Trophoblast cell (in vitro differentiated cells and primary cell): ENCODE data around the gene DTNB.

Source experiments
- DNase-seq, 2 donors: peaks; one replicate each; pipeline ENCODE4 v3.0.0-alpha.2; 2016
- H2AFZ ChIP-seq: 2 replicates; pipeline ENCODE4 v1.6.1; 2013; ENCODE audit warnings: low read length, moderate library complexity, mild to moderate bottlenecking; ENCODE audit not compliant: insufficient read depth, poor library complexity
- H2AK5ac ChIP-seq: 2 replicates; pipeline ENCODE4 v1.6.1; 2013; ENCODE audit warnings: mild to moderate bottlenecking, low read length
- H2BK120ac ChIP-seq: 2 replicates; pipeline ENCODE4 v1.6.1; 2013; ENCODE audit warnings: low read length, mild to moderate bottlenecking, moderate library complexity; ENCODE audit not compliant: insufficient read depth, poor library complexity
- H2BK12ac ChIP-seq: 2 replicates; pipeline ENCODE4 v1.6.1; 2013; ENCODE audit warnings: mild to moderate bottlenecking, low read length, moderate library complexity
- H2BK5ac ChIP-seq: 2 replicates; pipeline ENCODE4 v1.6.1; 2013; ENCODE audit warnings: low read length, low read depth, moderate library complexity, mild to moderate bottlenecking; ENCODE audit not compliant: poor library complexity
- H3K14ac ChIP-seq: 2 replicates; pipeline ENCODE4 v1.6.1; 2013; ENCODE audit warnings: mild to moderate bottlenecking, low read length
- H3K18ac ChIP-seq: 2 replicates; pipeline ENCODE4 v1.6.1; 2013; ENCODE audit warnings: mild to moderate bottlenecking, low read length
- H3K23ac ChIP-seq: 2 replicates; pipeline ENCODE4 v1.6.1; 2013; ENCODE audit warnings: low read length
- H3K27ac ChIP-seq: 2 replicates; pipeline ENCODE4 v1.5.1; 2013; ENCODE audit warnings: low read depth, mild to moderate bottlenecking, inconsistent platforms, low read length, moderate library complexity
- H3K27me3 ChIP-seq: 2 replicates; pipeline ENCODE4 v1.6.1; 2013; ENCODE audit warnings: inconsistent platforms, mild to moderate bottlenecking, low read length, moderate library complexity; ENCODE audit not compliant: insufficient read depth
- H3K36me3 ChIP-seq, 2 experiments: 1 replicate in 1 of 2; 2 replicates in 1 of 2; pipeline ENCODE4 v1.6.1; 2013; ENCODE audit warnings: low read length in 2 of 2, mild to moderate bottlenecking in 2 of 2, moderate library complexity in 1 of 2; ENCODE audit not compliant: insufficient read depth in 2 of 2, control insufficient read depth in 1 of 2
- H3K4ac ChIP-seq: 2 replicates; pipeline ENCODE4 v1.6.1; 2013; ENCODE audit warnings: low read depth, mild to moderate bottlenecking, low read length, moderate library complexity
- H3K4me1 ChIP-seq, 2 experiments: 1 replicate in 1 of 2; 2 replicates in 1 of 2; pipeline ENCODE4 v1.6.1; 2013; ENCODE audit warnings: low read length in 2 of 2, mild to moderate bottlenecking in 2 of 2, moderate library complexity in 1 of 2; ENCODE audit not compliant: insufficient read depth in 2 of 2, control insufficient read depth in 1 of 2
- H3K4me2 ChIP-seq: 2 replicates; pipeline ENCODE4 v1.6.1; 2013; ENCODE audit warnings: inconsistent platforms, mild to moderate bottlenecking, low read length, moderate library complexity
- H3K4me3 ChIP-seq: 2 replicates; pipeline ENCODE4 v1.5.1; 2013; ENCODE audit warnings: mild to moderate bottlenecking, low read depth, low read length, inconsistent platforms
- H3K79me1 ChIP-seq: one replicate; pipeline ENCODE4 v1.6.1; 2013; ENCODE audit warnings: low read length
- H3K79me2 ChIP-seq: 2 replicates; pipeline ENCODE4 v1.6.1; 2013; ENCODE audit warnings: low read length, mild to moderate bottlenecking; ENCODE audit not compliant: control insufficient read depth, insufficient read depth, poor library complexity
- H3K9ac ChIP-seq: 2 replicates; pipeline ENCODE4 v1.6.1; 2013; ENCODE audit warnings: mild to moderate bottlenecking, low read length
- H3K9me3 ChIP-seq: 2 replicates; pipeline ENCODE4 v1.6.1; 2013; ENCODE audit warnings: low read depth, mild to moderate bottlenecking, control low read depth, inconsistent platforms, low read length; ENCODE audit not compliant: insufficient read depth
- H4K12ac ChIP-seq: 2 replicates; pipeline ENCODE4 v1.6.1; 2013; ENCODE audit warnings: low read depth, mild to moderate bottlenecking, low read length, moderate library complexity
- H4K8ac ChIP-seq: 2 replicates; pipeline ENCODE4 v1.6.1; 2013; ENCODE audit warnings: low read depth, mild to moderate bottlenecking, low read length, moderate library complexity
- H4K91ac ChIP-seq: one replicate; pipeline ENCODE4 v1.6.1; 2013; ENCODE audit warnings: low read depth, mild to moderate bottlenecking, low read length, moderate library complexity
- WGBS: extraction: QIAGEN DNeasy Blood & Tissue Kit; methylation state at CpG from one replicate; pipeline ENCODE4 v1.1.7; 2013; ENCODE audit warnings: missing lambda C conversion rate; ENCODE audit not compliant: insufficient read length, insufficient coverage; ENCODE audit errors: extremely low coverage; 5-methylcytosine and 5-hydroxymethylcytosine counted together

Gene DTNB

GRCh38 chr2:25618676-25619075 lies 54.7 kb downstream of the DTNB start:
- WGBS = no CpG with 5 or more reads among the region's 2 CpGs
- Histone ChIP-seq H3K79me2 (no peaks in the 10 kb centered on the region), H3K14ac (no peak overlapping the region), H4K91ac (no peak overlapping the region), H3K18ac (no peak overlapping the region), H4K12ac (no peak overlapping the region), H3K9me3 (no peaks in the 10 kb centered on the region), H2AK5ac (no peak overlapping the region), H3K4ac (no peak overlapping the region), H2AFZ (no peak overlapping the region), H3K4me3 (no peak overlapping the region), H3K23ac (no peak overlapping the region), H3K79me1 (no peaks in the 10 kb centered on the region), H3K36me3 (no peaks in the 10 kb centered on the region), H3K27me3 (no peaks in the 10 kb centered on the region), H2BK12ac (no peak overlapping the region), H3K4me1 (no peaks in the 10 kb centered on the region), H3K9ac (no peak overlapping the region), H2BK120ac (no peak overlapping the region), H3K27ac (no peak overlapping the region), H3K4me2 (no peak overlapping the region), H4K8ac (no peak overlapping the region), H2BK5ac (no peak overlapping the region)
- DNase-seq = peak; percentile 16 to 54

- no peak overlapping the region for H2BK120ac ChIP-seq
- H3K23ac ChIP-seq = no peak overlapping the region
- no peaks in the 10 kb centered on the region for H3K79me1 ChIP-seq
- no peak overlapping the region for H3K4me3 ChIP-seq
- no peak overlapping the region for H2AFZ ChIP-seq
- no peaks in the 10 kb centered on the region for H3K4me1 ChIP-seq
- no CpG with 5 or more reads among the region's 7 CpGs for WGBS
- H3K9me3 ChIP-seq = no peaks in the 10 kb centered on the region
- no peak overlapping the region for H2BK5ac ChIP-seq
- H3K4me2 ChIP-seq = no peak overlapping the region
- H3K36me3 ChIP-seq = no peaks in the 10 kb centered on the region
- no peak overlapping the region for H4K12ac ChIP-seq
- no peak overlapping the region for H2AK5ac ChIP-seq
- no peak overlapping the region for H3K18ac ChIP-seq
- H4K8ac ChIP-seq = no peak overlapping the region
- no peak overlapping the region for H3K4ac ChIP-seq
- no peaks in the 10 kb centered on the region for H3K27me3 ChIP-seq
- no peaks in the 10 kb centered on the region for H3K79me2 ChIP-seq
- H2BK12ac ChIP-seq = no peak overlapping the region
- no peak overlapping the region for H3K14ac ChIP-seq
- DNase-seq = no peak
- no peak overlapping the region for H3K9ac ChIP-seq
- H3K27ac ChIP-seq = no peak overlapping the region
- H4K91ac ChIP-seq = no peak overlapping the region
Observed at GRCh38 chr2:25617948-25618646, 55.3 kb downstream of the DTNB start.

- Histone ChIP-seq H3K4me1 (no peaks in the 10 kb centered on the region), H4K12ac (no peak overlapping the region), H2BK5ac (no peak overlapping the region), H2AK5ac (no peak overlapping the region), H3K36me3 (no peaks in the 10 kb centered on the region), H2AFZ (no peak overlapping the region), H3K4ac (no peak overlapping the region), H4K8ac (no peak overlapping the region), H3K4me2 (no peak overlapping the region), H3K14ac (no peak overlapping the region), H2BK12ac (no peak overlapping the region), H3K9me3 (no peaks in the 10 kb centered on the region), H3K23ac (no peak overlapping the region), H3K27me3 (no peaks in the 10 kb centered on the region), H3K79me2 (no peaks in the 10 kb centered on the region), H3K79me1 (no peaks in the 10 kb centered on the region), H2BK120ac (no peak overlapping the region), H3K9ac (no peak overlapping the region), H3K4me3 (no peak overlapping the region), H4K91ac (no peak overlapping the region), H3K18ac (no peak overlapping the region), H3K27ac (no peak overlapping the region)
- DNase-seq = no peak
Observed at GRCh38 chr2:25615920-25616319, 57.5 kb downstream of the DTNB start.

GRCh38 chr2:25615386-25615785 lies 58.0 kb downstream of the DTNB start:
- no CpG with 5 or more reads among the region's 5 CpGs for WGBS

More at GRCh38 chr2:25615386-25615785, 58.0 kb downstream of the DTNB start:
- H3K14ac ChIP-seq = no peak overlapping the region
- H2BK12ac ChIP-seq = no peak overlapping the region
- no peak overlapping the region for H3K27ac ChIP-seq
- H3K4me1 ChIP-seq = no peaks in the 10 kb centered on the region
- no peak overlapping the region for H4K12ac ChIP-seq
- no peaks in the 10 kb centered on the region for H3K79me2 ChIP-seq
- no peak for DNase-seq
- H3K23ac ChIP-seq = no peak overlapping the region
- H2AK5ac ChIP-seq = no peak overlapping the region
- H3K18ac ChIP-seq = no peak overlapping the region
- no peak overlapping the region for H3K4me2 ChIP-seq
- H3K27me3 ChIP-seq = no peaks in the 10 kb centered on the region
- H4K8ac ChIP-seq = no peak overlapping the region
- H3K4ac ChIP-seq = no peak overlapping the region
- H3K9ac ChIP-seq = no peak overlapping the region
- no peak overlapping the region for H4K91ac ChIP-seq
- no peak overlapping the region for H2BK120ac ChIP-seq
- no peak overlapping the region for H2BK5ac ChIP-seq
- H3K79me1 ChIP-seq = no peaks in the 10 kb centered on the region
- H2AFZ ChIP-seq = no peak overlapping the region
- no peaks in the 10 kb centered on the region for H3K9me3 ChIP-seq
- H3K36me3 ChIP-seq = no peaks in the 10 kb centered on the region
- H3K4me3 ChIP-seq = no peak overlapping the region
